BJ (cell line): ENCODE measurements around the gene SSBP2. TPM values are rescaled to one million over a fixed set of nuclear protein-coding genes. Genes with fewer than 3 reads are reported as not detected.

Experiments
- CTCF ChIA-PET: fragments of 350-600 bp; formaldehyde crosslinking; extraction: SDS; loops from one replicate; lab custom pipeline; 2021; ENCODE audit warnings: antibody characterized with exemption, inconsistent platforms; lab: Yijun Ruan, JAX
- POLR2A ChIA-PET: fragments of 300-600 bp; sonication (Branson Sonifier 250); formaldehyde crosslinking; extraction: SDS; loops from one replicate; lab custom pipeline; 2021; ENCODE audit warnings: antibody characterized with exemption; lab: Charles Lee
- DNase-seq: peaks from one replicate; pipeline ENCODE4 v3.0.0-alpha.2; 2011; ENCODE audit warnings: low read depth
- H3K27me3 ChIP-seq: 2 replicates; pipeline ENCODE4 v1.6.0; 2011; ENCODE audit warnings: low read length; ENCODE audit not compliant: control insufficient read depth, insufficient read depth
- H3K36me3 ChIP-seq: 2 replicates; pipeline ENCODE4 v1.5.1; 2011; ENCODE audit warnings: low read length; ENCODE audit not compliant: control insufficient read depth, insufficient read depth
- H3K4me3 ChIP-seq: 2 replicates; pipeline ENCODE4 v1.5.1; 2011; ENCODE audit warnings: low read depth, mild to moderate bottlenecking, control low read depth, low read length
- polyA plus RNA-seq: library from polyadenylated mRNA; depleted of rRNA; stranded (reverse); fragments of >200 nt; gene quantifications from 2 replicates; pipeline ENCODE4 v1.2.3, GENCODE V29; 2011
- TF ChIP-seq, protein P1 (sequence below): IDR thresholded peaks from 2 replicates; pipeline ENCODE4 v1.5.1; 2011; ENCODE audit warnings: low read depth, mild to moderate bottlenecking, control low read depth, inconsistent platforms, low read length, moderate library complexity; ENCODE audit not compliant: insufficient read depth

Gene SSBP2
- polyA plus RNA-seq, 1 experiment: 68.8 TPM

DNA sequence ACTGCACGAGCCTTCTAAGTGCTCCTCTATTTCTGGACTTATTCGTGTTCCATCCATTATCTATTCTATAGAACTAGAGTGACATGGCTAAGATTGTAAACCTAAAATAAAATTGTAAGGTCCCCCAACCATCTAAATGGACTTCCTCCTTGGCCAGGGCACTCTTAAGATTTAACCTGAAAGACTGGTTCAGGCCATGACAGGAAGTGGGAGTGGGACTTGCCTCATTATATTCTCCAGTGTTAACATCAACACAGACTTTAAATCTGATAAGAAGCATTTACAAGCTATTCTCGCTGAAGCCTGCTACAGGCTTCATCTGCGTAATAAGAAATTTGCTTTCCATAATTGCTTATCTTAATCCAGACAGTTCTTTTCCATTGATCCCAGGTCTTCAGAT is 117.0 kb downstream of the SSBP2 start:
- Histone ChIP-seq H3K4me3 (no peak overlapping the region), H3K27me3 (no peaks in the 10 kb centered on the region), H3K36me3 (no peaks in the 10 kb centered on the region)
- ChIA-PET POLR2A (no interaction called here), CTCF (no interaction called here)
- TF ChIP-seq, protein P1, sequence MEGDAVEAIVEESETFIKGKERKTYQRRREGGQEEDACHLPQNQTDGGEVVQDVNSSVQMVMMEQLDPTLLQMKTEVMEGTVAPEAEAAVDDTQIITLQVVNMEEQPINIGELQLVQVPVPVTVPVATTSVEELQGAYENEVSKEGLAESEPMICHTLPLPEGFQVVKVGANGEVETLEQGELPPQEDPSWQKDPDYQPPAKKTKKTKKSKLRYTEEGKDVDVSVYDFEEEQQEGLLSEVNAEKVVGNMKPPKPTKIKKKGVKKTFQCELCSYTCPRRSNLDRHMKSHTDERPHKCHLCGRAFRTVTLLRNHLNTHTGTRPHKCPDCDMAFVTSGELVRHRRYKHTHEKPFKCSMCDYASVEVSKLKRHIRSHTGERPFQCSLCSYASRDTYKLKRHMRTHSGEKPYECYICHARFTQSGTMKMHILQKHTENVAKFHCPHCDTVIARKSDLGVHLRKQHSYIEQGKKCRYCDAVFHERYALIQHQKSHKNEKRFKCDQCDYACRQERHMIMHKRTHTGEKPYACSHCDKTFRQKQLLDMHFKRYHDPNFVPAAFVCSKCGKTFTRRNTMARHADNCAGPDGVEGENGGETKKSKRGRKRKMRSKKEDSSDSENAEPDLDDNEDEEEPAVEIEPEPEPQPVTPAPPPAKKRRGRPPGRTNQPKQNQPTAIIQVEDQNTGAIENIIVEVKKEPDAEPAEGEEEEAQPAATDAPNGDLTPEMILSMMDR: no peak
- no peak for DNase-seq

DNA sequence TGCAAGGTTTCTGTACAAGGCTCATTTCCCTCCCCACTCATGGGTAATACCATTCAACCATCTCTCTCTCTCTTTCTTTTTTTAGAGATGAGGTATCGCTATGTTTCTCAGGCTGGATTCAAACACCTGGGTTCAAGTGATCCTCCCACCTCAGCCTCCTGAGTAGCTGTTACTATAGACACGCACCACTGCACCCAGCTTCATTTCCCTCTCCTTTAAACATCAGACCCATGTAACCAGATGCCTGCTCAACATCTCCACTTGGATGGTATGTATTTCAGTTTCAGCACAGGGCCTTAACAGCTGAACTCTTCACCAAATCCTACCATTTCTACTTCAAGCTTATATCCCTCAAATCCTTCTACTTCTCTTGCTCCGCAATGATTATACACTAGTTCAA is 117.4 kb downstream of the SSBP2 start:
- TF ChIP-seq, protein P1: no peak
- no peak for DNase-seq
- Histone ChIP-seq H3K36me3 (no peaks in the 10 kb centered on the region), H3K4me3 (no peak overlapping the region), H3K27me3 (no peaks in the 10 kb centered on the region)
- CTCF ChIA-PET: no interaction called here
- POLR2A ChIA-PET: no interaction called here

DNA sequence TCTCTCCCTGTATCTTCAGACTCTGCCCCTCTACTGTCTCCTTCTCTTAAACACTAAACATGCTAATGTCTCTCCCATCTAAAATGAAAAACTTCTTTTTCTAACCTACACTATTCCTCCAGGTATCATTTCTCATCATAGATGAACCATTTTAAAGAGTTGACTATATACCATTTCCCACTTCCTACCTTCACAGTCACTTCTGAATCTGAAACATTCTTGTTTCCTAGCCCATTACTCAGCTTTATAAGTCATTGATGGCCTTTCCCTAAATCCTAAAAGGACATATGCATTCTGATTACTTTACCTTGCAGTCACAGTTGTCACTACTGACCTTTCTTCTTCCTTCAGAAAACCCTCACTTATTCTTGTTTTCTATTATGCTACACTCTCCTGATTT is 118.2 kb downstream of the SSBP2 start:
- ChIA-PET CTCF (no interaction called here), POLR2A (no interaction called here)
- no peak for DNase-seq
- Histone ChIP-seq H3K4me3 (no peak overlapping the region), H3K36me3 (no peaks in the 10 kb centered on the region), H3K27me3 (no peaks in the 10 kb centered on the region)
- TF ChIP-seq, protein P1: no peak

DNA sequence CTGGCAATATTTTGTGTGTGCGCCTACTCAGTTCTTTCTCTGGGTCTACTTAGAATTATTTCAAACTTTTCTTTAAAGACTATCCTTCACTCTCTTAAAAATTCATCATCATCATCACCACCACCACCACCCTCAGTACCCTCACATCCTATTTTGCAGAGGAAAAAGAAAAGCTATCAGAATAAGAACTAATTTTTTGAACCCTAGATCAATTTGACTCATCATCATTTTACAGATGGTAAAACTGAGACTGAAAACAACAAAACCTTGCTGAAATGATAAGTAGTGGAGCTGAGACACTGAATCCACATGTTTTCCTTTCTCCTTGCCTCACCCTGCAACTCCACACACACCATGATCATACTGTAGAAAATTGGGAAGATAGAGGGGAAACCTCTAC is 119.3 kb downstream of the SSBP2 start:
- TF ChIP-seq, protein P1: no peak
- ChIA-PET POLR2A (no interaction called here), CTCF (no interaction called here)
- Histone ChIP-seq H3K36me3 (no peaks in the 10 kb centered on the region), H3K27me3 (no peaks in the 10 kb centered on the region), H3K4me3 (no peak overlapping the region)
- no peak for DNase-seq

DNA sequence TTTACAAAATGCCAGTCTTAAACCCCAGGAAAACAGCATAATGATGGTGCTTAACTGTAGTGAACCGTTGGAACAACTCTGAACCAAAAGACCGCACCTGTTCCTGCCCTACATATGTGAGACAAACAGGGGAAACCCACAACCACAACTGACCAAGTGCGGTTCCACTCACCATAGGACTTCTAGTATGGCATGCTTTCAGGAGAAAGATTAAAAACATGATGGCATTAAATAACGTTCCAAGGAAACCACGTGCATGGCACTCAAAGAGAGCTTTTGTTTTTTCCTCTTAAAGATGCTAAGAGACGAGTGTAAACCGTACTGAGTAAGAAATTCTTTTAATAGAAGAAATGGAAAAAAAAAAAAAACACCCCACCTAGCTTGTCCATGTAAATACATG is 119.8 kb downstream of the SSBP2 start:
- POLR2A ChIA-PET: no interaction called here
- TF ChIP-seq, protein P1: no peak
- Histone ChIP-seq H3K36me3 (no peaks in the 10 kb centered on the region), H3K27me3 (no peaks in the 10 kb centered on the region), H3K4me3 (no peak overlapping the region)
- CTCF ChIA-PET: no interaction called here
- DNase-seq: no peak
